Fibroblast of lung (primary cell): Measurements from ENCODE around the gene KIF5A. TPM values are rescaled to one million over a fixed set of nuclear protein-coding genes. Genes with fewer than 3 reads are reported as not detected.
A peak's percentile ranks its signal among the peaks of the same experiment; 100 is the strongest.

Source experiments
- DNase-seq, 2 donors: peaks; one replicate each; pipeline versions ENCODE4 v3.0.0 to v3.0.0-alpha.2; 2010; ENCODE audit warnings: low read depth in 2 of 2
- H2AFZ ChIP-seq: 2 replicates; pipeline ENCODE4 v1.5.1; 2012; ENCODE audit warnings: low read length, control low read depth, inconsistent platforms
- H3K27ac ChIP-seq: 2 replicates; pipeline ENCODE4 v1.5.1; 2011; ENCODE audit warnings: low read length, control low read depth; ENCODE audit not compliant: insufficient read depth
- H3K27me3 ChIP-seq: 2 replicates; pipeline ENCODE4 v1.5.1; 2011; ENCODE audit warnings: mild to moderate bottlenecking, low read length; ENCODE audit not compliant: control insufficient read depth, insufficient read depth
- H3K36me3 ChIP-seq: 2 replicates; pipeline ENCODE4 v1.5.1; 2011; ENCODE audit warnings: low read length; ENCODE audit not compliant: control insufficient read depth, insufficient read depth
- H3K4me1 ChIP-seq: 2 replicates; pipeline ENCODE4 v1.5.1; 2011; ENCODE audit warnings: low read length; ENCODE audit not compliant: control insufficient read depth, insufficient read depth; ENCODE audit errors: extremely low read depth
- H3K4me2 ChIP-seq: 2 replicates; pipeline ENCODE4 v1.5.1; 2011; ENCODE audit warnings: low read length, control low read depth; ENCODE audit not compliant: insufficient read depth; ENCODE audit errors: extremely low read depth
- H3K4me3 ChIP-seq, 4 experiments: fragments of 200-600 bp in 1 of 4; sonication (generic) in 1 of 4; replicated peaks in 1 of 4; 2 replicates each; pipeline ENCODE4 v1.5.1; 2011 to 2016; ENCODE audit warnings: low read length in 4 of 4, low read depth in 3 of 4, mild to moderate bottlenecking in 3 of 4, control low read depth in 2 of 4, inconsistent platforms in 1 of 4, mixed read lengths in 1 of 4; ENCODE audit not compliant: insufficient read depth in 1 of 4; ENCODE audit errors: control extremely low read depth in 1 of 4
- H3K79me2 ChIP-seq: 2 replicates; pipeline ENCODE4 v1.5.1; 2012; ENCODE audit warnings: mild to moderate bottlenecking, low read length, inconsistent platforms; ENCODE audit not compliant: control insufficient read depth, insufficient read depth
- H3K9ac ChIP-seq: 2 replicates; pipeline ENCODE4 v1.5.1; 2011; ENCODE audit warnings: mild to moderate bottlenecking, low read length, control low read depth; ENCODE audit not compliant: insufficient read depth
- H3K9me3 ChIP-seq: 2 replicates; pipeline ENCODE4 v1.5.1; 2012; ENCODE audit warnings: low read depth, low read length; ENCODE audit not compliant: control insufficient read depth, insufficient read depth
- H4K20me1 ChIP-seq: 2 replicates; pipeline ENCODE4 v1.5.1; 2011; ENCODE audit warnings: low read length; ENCODE audit not compliant: control insufficient read depth, insufficient read depth; ENCODE audit errors: extremely low read depth
- CTCF ChIP-seq, 2 donors: IDR thresholded peaks in 1 of 2; conservative IDR thresholded peaks in 1 of 2; 1 replicate in 1 of 2; 2 replicates in 1 of 2; pipeline ENCODE4 v1.5.1; 2011 to 2012; ENCODE audit warnings: low read length in 2 of 2, control low read depth in 1 of 2, inconsistent platforms in 1 of 2, low read depth in 1 of 2, mild to moderate bottlenecking in 1 of 2
- EZH2 ChIP-seq: IDR thresholded peaks from 2 replicates; pipeline ENCODE4 v1.5.1; 2012; ENCODE audit warnings: low read length, control low read depth, mild to moderate bottlenecking; ENCODE audit errors: missing control alignments
- polyA plus RNA-seq, 2 donors: library from polyadenylated mRNA; depleted of rRNA in 1 of 2; stranded (reverse) in 1 of 2; unstranded in 1 of 2; fragments of >200 nt; gene quantifications; 2 replicates each; pipeline ENCODE4 v1.2.1, GENCODE V29; 2011 to 2012; ENCODE audit warnings: missing spikeins in 1 of 2
- total RNA-seq: library from RNA; depleted of rRNA; stranded (reverse); fragments of >200 nt; gene quantifications from 2 replicates; pipeline ENCODE4 v1.2.1, GENCODE V29; 2014

The KIF5A gene
- total and polyA plus RNA-seq, 2 donors (not counting 1 experiment from before 2014, with no cell fraction given), result 0.53 to 1.3 TPM

- Histone ChIP-seq H3K27me3 (peaks cover 11% of the 10 kb centered on the region), H3K4me3 (peak within 1 kb of the TSS in 3 of 4 experiments; percentile 50 to 60 (median 60)), H4K20me1 (no peaks in the 10 kb centered on the region), H3K36me3 (no peaks in the 10 kb centered on the region), H3K9me3 (no peaks in the 10 kb centered on the region), H3K4me1 (no peaks in the 10 kb centered on the region), H3K79me2 (no peaks in the 10 kb centered on the region), H3K27ac (no peak within 1 kb of the TSS), H2AFZ (peak within 1 kb of the TSS; percentile 70), H3K9ac (peak within 1 kb of the TSS; percentile 42), H3K4me2 (peak within 1 kb of the TSS; percentile 88)
- peak; percentile 43 to 55 for DNase-seq
- TF ChIP-seq CTCF (conservative IDR thresholded peaks at IDR 0.05 in 1 of 2, IDR thresholded peaks at IDR 0.05 in 1 of 2; ENCODE audit: low read depth in 1 of 2, low read length in 2 of 2) (peak; percentile 69 to 74), EZH2 (peak; percentile 29)
These were observed 83.4 kb downstream of the KIF5A start, which contains the start of gene B4GALNT1 for GRCh38 chr12:57632958-57633840. TSS of gene B4GALNT1 (minus strand) at chr12:57633201. CDS start at chr12:57632132, 1,069 bp downstream.

Other genes with a start within 250 kb of the KIF5A start
- gene R3HDM2, start 119.0 kb upstream of the KIF5A start, total RNA-seq, result 11.3 and 21.3 TPM in 2 replicates
- 18.5 and 22.8 TPM in 2 replicates for gene R3HDM2, start 119.0 kb upstream of the KIF5A start, polyA plus RNA-seq
- gene INHBC, start 115.3 kb upstream of the KIF5A start, total RNA-seq, result not detected in 2 replicates
- 0.05 TPM in 1 of 2 replicates, not detected in the other for gene INHBC, start 115.3 kb upstream of the KIF5A start, polyA plus RNA-seq
- 9.2 and 26.4 TPM in 2 replicates for gene INHBE, start 94.7 kb upstream of the KIF5A start, total RNA-seq
- 0.41 and 0.67 TPM in 2 replicates for gene INHBE, start 94.7 kb upstream of the KIF5A start, polyA plus RNA-seq
- gene GLI1, start 90.3 kb upstream of the KIF5A start, total RNA-seq, result 1.0 and 2.0 TPM in 2 replicates
- 0.40 and 0.97 TPM in 2 replicates for gene GLI1, start 90.3 kb upstream of the KIF5A start, polyA plus RNA-seq
- under 0.01 TPM in 2 replicates for gene ARHGAP9, start 70.2 kb upstream of the KIF5A start, total RNA-seq
- 0.08 and 0.10 TPM in 2 replicates for gene ARHGAP9, start 70.2 kb upstream of the KIF5A start, polyA plus RNA-seq
- gene MARS1, start 62.0 kb upstream of the KIF5A start, total RNA-seq, result 223 and 352 TPM in 2 replicates
- gene MARS1, start 62.0 kb upstream of the KIF5A start, polyA plus RNA-seq, result 89.9 and 103 TPM in 2 replicates
- 249 and 265 TPM in 2 replicates for gene DDIT3, start 29.5 kb upstream of the KIF5A start, total RNA-seq
- gene DDIT3, start 29.5 kb upstream of the KIF5A start, polyA plus RNA-seq, result 32.5 and 57.8 TPM in 2 replicates
- gene MBD6, start 27.2 kb upstream of the KIF5A start, total RNA-seq, result 5.1 and 7.1 TPM in 2 replicates
- gene MBD6, start 27.2 kb upstream of the KIF5A start, polyA plus RNA-seq, result 3.0 and 3.1 TPM in 2 replicates
- gene DCTN2, start 2.9 kb upstream of the KIF5A start, total RNA-seq, result 101 and 108 TPM in 2 replicates
- 211 and 229 TPM in 2 replicates for gene DCTN2, start 2.9 kb upstream of the KIF5A start, polyA plus RNA-seq
- 9.0 and 11.9 TPM in 2 replicates for gene PIP4K2C, start 41.1 kb downstream of the KIF5A start, total RNA-seq
- gene PIP4K2C, start 41.1 kb downstream of the KIF5A start, polyA plus RNA-seq, result 24.3 and 25.2 TPM in 2 replicates
- gene DTX3, start 54.8 kb downstream of the KIF5A start, total RNA-seq, result 16.4 and 30.4 TPM in 2 replicates
- gene DTX3, start 54.8 kb downstream of the KIF5A start, polyA plus RNA-seq, result 12.1 and 17.3 TPM in 2 replicates
- gene ARHGEF25, start 61.4 kb downstream of the KIF5A start, total RNA-seq, result 34.4 and 40.0 TPM in 2 replicates
- 12.1 and 15.7 TPM in 2 replicates for gene ARHGEF25, start 61.4 kb downstream of the KIF5A start, polyA plus RNA-seq
- gene B4GALNT1, start 83.2 kb downstream of the KIF5A start, total RNA-seq, result 0.51 and 2.3 TPM in 2 replicates
- 1.3 and 3.4 TPM in 2 replicates for gene B4GALNT1, start 83.2 kb downstream of the KIF5A start, polyA plus RNA-seq
- 170 and 260 TPM in 2 replicates for gene OS9, start 144.1 kb downstream of the KIF5A start, total RNA-seq
- 274 and 316 TPM in 2 replicates for gene OS9, start 144.1 kb downstream of the KIF5A start, polyA plus RNA-seq
- gene AGAP2, start 188.7 kb downstream of the KIF5A start, total RNA-seq, result under 0.01 and 0.17 TPM in 2 replicates
- gene AGAP2, start 188.7 kb downstream of the KIF5A start, polyA plus RNA-seq, result 0.02 and 0.05 TPM in 2 replicates
- gene TSPAN31, start 195.0 kb downstream of the KIF5A start, total RNA-seq, result 55.7 and 99.6 TPM in 2 replicates
- gene TSPAN31, start 195.0 kb downstream of the KIF5A start, polyA plus RNA-seq, result 42.8 and 53.6 TPM in 2 replicates
- gene CDK4, start 202.3 kb downstream of the KIF5A start, total RNA-seq, result 183 and 257 TPM in 2 replicates
- 233 and 324 TPM in 2 replicates for gene CDK4, start 202.3 kb downstream of the KIF5A start, polyA plus RNA-seq
- 2.6 and 3.8 TPM in 2 replicates for gene MARCHF9, start 205.1 kb downstream of the KIF5A start, total RNA-seq
- 4.8 and 5.6 TPM in 2 replicates for gene MARCHF9, start 205.1 kb downstream of the KIF5A start, polyA plus RNA-seq
- gene CYP27B1, start 217.0 kb downstream of the KIF5A start, total RNA-seq, result under 0.01 and 0.17 TPM in 2 replicates
- gene CYP27B1, start 217.0 kb downstream of the KIF5A start, polyA plus RNA-seq, result 0.26 and 0.29 TPM in 2 replicates
- 3.5 and 6.4 TPM in 2 replicates for gene METTL1, start 222.1 kb downstream of the KIF5A start, total RNA-seq
- 16.9 and 28.5 TPM in 2 replicates for gene METTL1, start 222.1 kb downstream of the KIF5A start, polyA plus RNA-seq
- gene EEF1AKMT3, start 222.6 kb downstream of the KIF5A start, total RNA-seq, result 3.9 and 8.9 TPM in 2 replicates
- 6.7 and 11.9 TPM in 2 replicates for gene EEF1AKMT3, start 222.6 kb downstream of the KIF5A start, polyA plus RNA-seq
- gene TSFM, start 232.7 kb downstream of the KIF5A start, total RNA-seq, result 15.5 and 20.3 TPM in 2 replicates
- gene TSFM, start 232.7 kb downstream of the KIF5A start, polyA plus RNA-seq, result 16.8 and 19.0 TPM in 2 replicates